Esophagus squamous epithelium (tissue), 5 donors: ENCODE data around the gene SAMD1. TPM values are rescaled to one million over a fixed set of nuclear protein-coding genes. Genes with fewer than 3 reads are reported as not detected.

Experiments used
- DNase-seq: peaks from one replicate; lab custom pipeline; 2025; lab: John Stamatoyannopoulos, UW
- H3K27ac ChIP-seq, 4 donors: fragments of 200-600 bp; sonication (generic); one replicate each; pipeline ENCODE4 v1.5.1; 2016 to 2019; ENCODE audit warnings: mild to moderate bottlenecking in 1 of 4
- H3K27me3 ChIP-seq, 4 donors: fragments of 200-600 bp; sonication (generic); 1 replicate in 3 of 4; 2 replicates in 1 of 4; pipeline versions ENCODE4 v1.5.1 to v1.6.0; 2017 to 2021; ENCODE audit warnings: antibody characterized with exemption in 1 of 4
- H3K36me3 ChIP-seq, 3 donors: fragments of 200-600 bp; sonication (generic); one replicate each; pipeline ENCODE4 v1.5.1; 2016 to 2019
- H3K4me1 ChIP-seq, 3 donors: fragments of 200-600 bp; sonication (generic); one replicate each; pipeline ENCODE4 v1.5.1; 2017 to 2019
- H3K4me3 ChIP-seq, 4 donors: fragments of 200-600 bp; sonication (generic); 1 replicate in 3 of 4; 2 replicates in 1 of 4; pipeline ENCODE4 v1.5.1; 2016 to 2019; ENCODE audit warnings: mild to moderate bottlenecking in 2 of 4, moderate library complexity in 1 of 4
- H3K9me3 ChIP-seq, 3 donors: fragments of 200-600 bp; sonication (generic); one replicate each; pipeline ENCODE4 v1.5.1; 2016 to 2019
- POLR2A ChIP-seq, 4 donors: fragments of 450-650 bp; IDR thresholded peaks; one replicate each; pipeline ENCODE4 v1.6.1; 2017; ENCODE audit warnings: antibody characterized with exemption in 4 of 4, mild to moderate bottlenecking in 4 of 4, moderate library complexity in 3 of 4
- WGBS, 2 donors: methylation state at CpG; one replicate each; pipeline ENCODE4 v1.1.5; 2018; 5-methylcytosine and 5-hydroxymethylcytosine counted together
- intact Hi-C: fragments of 100-400 bp; cut with DNase I; formaldehyde crosslinking; loops from one replicate; pipeline ENCODE4 v1.15.0; 2022
- total RNA-seq, 4 donors: library from RNA; depleted of rRNA; stranded (reverse); fragments of >200 nt; gene quantifications; one replicate each; pipeline ENCODE4 v1.1.0, GENCODE V29; 2016
- TF ChIP-seq, protein P1 (sequence below), 6 experiments: fragments of 450-650 bp in 4 of 6; fragments of 200-600 bp in 2 of 6; sonication (generic) in 2 of 6; IDR thresholded peaks; one replicate each; pipeline ENCODE4 v1.5.1; 2016 to 2019; ENCODE audit warnings: antibody characterized with exemption in 6 of 6, mild to moderate bottlenecking in 4 of 6, moderate library complexity in 4 of 6
- donor health status: DM: yes; HTN: yes; CAD: no.

SAMD1 gene
- total RNA-seq, 4 donors from 2014 or later = 16.8 to 32.2 (median 27.1) TPM

GRCh38 chr19:14061751-14062557 is 28.6 kb downstream of the SAMD1 start, which contains the start of gene PALM3:
Gene PALM3 (minus strand): TSS chr19:14062076. CDS start chr19:14061980, 96 bp downstream.
- intact Hi-C loops = no loop called here
- WGBS, 2 donors = 52 to 62% methylated on average over 4 to 5 of the region's 19 CpGs
- DNase-seq = no peak
- no peak for TF ChIP-seq POLR2A (IDR thresholded peaks at IDR 0.05)
- TF ChIP-seq, protein P1, sequence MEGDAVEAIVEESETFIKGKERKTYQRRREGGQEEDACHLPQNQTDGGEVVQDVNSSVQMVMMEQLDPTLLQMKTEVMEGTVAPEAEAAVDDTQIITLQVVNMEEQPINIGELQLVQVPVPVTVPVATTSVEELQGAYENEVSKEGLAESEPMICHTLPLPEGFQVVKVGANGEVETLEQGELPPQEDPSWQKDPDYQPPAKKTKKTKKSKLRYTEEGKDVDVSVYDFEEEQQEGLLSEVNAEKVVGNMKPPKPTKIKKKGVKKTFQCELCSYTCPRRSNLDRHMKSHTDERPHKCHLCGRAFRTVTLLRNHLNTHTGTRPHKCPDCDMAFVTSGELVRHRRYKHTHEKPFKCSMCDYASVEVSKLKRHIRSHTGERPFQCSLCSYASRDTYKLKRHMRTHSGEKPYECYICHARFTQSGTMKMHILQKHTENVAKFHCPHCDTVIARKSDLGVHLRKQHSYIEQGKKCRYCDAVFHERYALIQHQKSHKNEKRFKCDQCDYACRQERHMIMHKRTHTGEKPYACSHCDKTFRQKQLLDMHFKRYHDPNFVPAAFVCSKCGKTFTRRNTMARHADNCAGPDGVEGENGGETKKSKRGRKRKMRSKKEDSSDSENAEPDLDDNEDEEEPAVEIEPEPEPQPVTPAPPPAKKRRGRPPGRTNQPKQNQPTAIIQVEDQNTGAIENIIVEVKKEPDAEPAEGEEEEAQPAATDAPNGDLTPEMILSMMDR (IDR thresholded peaks at IDR 0.05) = no peak
- Histone ChIP-seq H3K4me1 (peaks cover 8 to 29% (median 12%) of the 10 kb centered on the region in 3 donors), H3K4me3 (no peak within 1 kb of the TSS), H3K27ac (no peak within 1 kb of the TSS), H3K36me3 (no peaks in the 10 kb centered on the region), H3K27me3 (peaks cover 0 to 67% (median 6%) of the 10 kb centered on the region in 4 donors), H3K9me3 (no peaks in the 10 kb centered on the region)

DNA sequence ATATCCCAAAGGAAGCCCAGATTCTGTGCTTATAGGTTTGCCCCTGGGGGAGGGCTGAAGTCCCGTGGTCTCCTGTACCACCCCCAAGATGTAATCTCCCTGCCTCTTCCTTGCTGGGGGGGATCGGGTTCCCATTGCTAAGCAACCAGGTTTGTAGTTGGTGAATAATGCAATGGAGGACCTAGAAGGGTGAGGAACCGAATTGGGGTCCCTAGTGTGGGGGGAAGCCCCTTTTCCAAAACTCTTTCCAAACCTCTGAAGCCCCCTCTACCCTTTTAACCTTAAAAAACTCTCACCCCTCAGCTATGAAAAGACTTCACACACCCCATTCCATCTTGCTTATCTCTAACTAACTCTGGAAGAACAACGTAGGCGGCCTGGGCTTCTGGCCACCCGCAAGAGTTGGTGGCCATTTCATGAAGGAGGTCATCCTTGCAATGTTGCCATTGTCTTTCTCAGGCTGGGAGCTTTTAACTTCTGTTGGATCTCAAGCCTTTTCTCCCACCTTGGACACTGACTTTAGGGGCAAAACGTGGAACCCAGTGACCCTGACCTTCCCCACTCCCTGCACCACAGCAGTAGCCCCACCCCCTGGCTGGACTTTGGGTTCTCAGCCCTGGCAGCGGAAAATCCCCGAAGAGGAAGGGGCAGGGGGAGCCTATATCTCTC is 29.3 kb downstream of the SAMD1 start:
- H3K9me3 ChIP-seq = no peaks in the 10 kb centered on the region
- peaks cover 8 to 32% (median 12%) of the 10 kb centered on the region in 3 donors for H3K4me1 ChIP-seq
- H3K4me3 ChIP-seq = no peak overlapping the region
- no peak for DNase-seq
- TF ChIP-seq POLR2A (IDR thresholded peaks at IDR 0.05) = no peak
- TF ChIP-seq, protein P1 (IDR thresholded peaks at IDR 0.05) = no peak
- 50 to 53% methylated on average over 6 of the region's 9 CpGs for WGBS, 2 donors
- H3K27me3 ChIP-seq = peaks cover 0 to 74% (median 6%) of the 10 kb centered on the region in 4 donors
- H3K27ac ChIP-seq = no peak overlapping the region
- H3K36me3 ChIP-seq = no peaks in the 10 kb centered on the region
- intact Hi-C loops = no loop called here

GRCh38 chr19:14059652-14060155 is 30.8 kb downstream of the SAMD1 start:
- Histone ChIP-seq H3K4me1 (peaks cover 8 to 32% (median 12%) of the 10 kb centered on the region in 3 donors), H3K4me3 (no peak overlapping the region), H3K27ac (no peak overlapping the region), H3K9me3 (no peaks in the 10 kb centered on the region), H3K27me3 (peaks cover 0 to 74% (median 6%) of the 10 kb centered on the region in 4 donors), H3K36me3 (no peaks in the 10 kb centered on the region)
- DNase-seq = no peak
- TF ChIP-seq POLR2A (IDR thresholded peaks at IDR 0.05) = no peak
- WGBS, 2 donors = 52 to 54% methylated on average over 6 to 8 of the region's 8 CpGs
- intact Hi-C loops = no loop called here

GRCh38 chr19:14059093-14059480 is 31.5 kb downstream of the SAMD1 start:
- H3K36me3 ChIP-seq = no peaks in the 10 kb centered on the region
- H3K4me1 ChIP-seq = peaks cover 8 to 32% (median 12%) of the 10 kb centered on the region in 3 donors
- 21 to 80% methylated on average over 2 to 12 of the region's 15 CpGs for WGBS, 2 donors
- intact Hi-C loops = no loop called here
- no peaks in the 10 kb centered on the region for H3K9me3 ChIP-seq
- TF ChIP-seq, protein P1 (IDR thresholded peaks at IDR 0.05) = peak in 5 of 6 experiments; percentile 14 to 55 (median 42)
- no peak for TF ChIP-seq POLR2A (IDR thresholded peaks at IDR 0.05)
- H3K27ac ChIP-seq = no peak overlapping the region
- DNase-seq = no peak
- H3K27me3 ChIP-seq = peaks cover 0 to 74% (median 6%) of the 10 kb centered on the region in 4 donors
- no peak overlapping the region for H3K4me3 ChIP-seq

DNA sequence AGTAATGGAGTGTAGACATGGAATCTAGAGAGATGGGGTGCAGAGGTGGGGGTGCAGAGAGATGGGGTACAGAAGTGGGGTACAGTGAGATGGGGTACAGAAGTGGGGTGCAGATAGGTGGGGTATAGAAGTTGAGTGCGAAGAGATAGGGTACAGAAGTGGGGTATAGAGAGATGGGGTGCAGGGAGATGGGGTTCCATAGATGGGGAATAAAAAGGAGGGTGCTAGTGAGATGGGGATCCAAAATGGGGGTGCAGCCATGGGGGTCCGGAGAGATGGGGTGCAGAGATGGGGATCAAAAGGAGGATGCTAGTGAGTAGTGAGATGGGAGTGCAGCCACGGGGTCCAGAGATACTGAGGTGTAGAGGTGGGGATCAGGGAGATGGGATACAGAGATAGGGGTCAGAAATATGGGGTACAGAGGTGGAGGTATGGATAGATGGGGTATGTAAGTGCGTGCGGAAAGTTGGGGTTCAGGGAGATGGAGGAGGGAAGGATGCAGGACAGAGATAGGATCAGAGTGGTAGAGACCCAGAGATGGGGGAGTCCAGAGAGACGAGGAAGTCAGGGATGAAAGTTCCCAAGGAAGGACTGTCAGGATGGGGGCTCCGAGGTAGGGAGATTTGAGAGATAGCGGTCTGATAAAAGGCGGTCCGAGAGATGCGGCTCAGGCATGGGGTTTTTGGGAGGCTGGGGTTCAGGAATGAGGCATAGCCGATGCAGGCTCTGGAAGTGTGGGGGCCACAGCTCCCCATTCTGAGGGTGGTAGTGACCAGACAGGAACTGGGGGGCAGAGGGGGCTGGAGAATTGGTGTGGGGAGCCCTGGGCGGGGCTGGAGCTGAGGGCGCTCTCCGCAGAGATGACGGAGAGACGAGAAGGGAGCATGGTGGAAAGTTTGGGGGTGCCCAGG is 32.1 kb downstream of the SAMD1 start:
- TF ChIP-seq, protein P1 (IDR thresholded peaks at IDR 0.05) = no peak
- TF ChIP-seq POLR2A (IDR thresholded peaks at IDR 0.05) = no peak
- H3K4me1 ChIP-seq = peaks cover 8 to 32% (median 12%) of the 10 kb centered on the region in 3 donors
- H3K27ac ChIP-seq = no peak overlapping the region
- no peak for DNase-seq
- no peaks in the 10 kb centered on the region for H3K9me3 ChIP-seq
- WGBS, 2 donors = 25% methylated on average over 17 of the region's 17 CpGs
- no peaks in the 10 kb centered on the region for H3K36me3 ChIP-seq
- intact Hi-C loops = no loop called here
- peaks cover 0 to 70% (median 6%) of the 10 kb centered on the region in 4 donors for H3K27me3 ChIP-seq
- peak overlapping the region in 1 of 4 donors; percentile 64 for H3K4me3 ChIP-seq
